HT-29 (cell line): Measurements from ENCODE around the gene DNAH17. TPM values are rescaled to one million over a fixed set of nuclear protein-coding genes. Genes with fewer than 3 reads are reported as not detected.

Experiments used
- DNase-seq: peaks from one replicate; pipeline ENCODE4 v3.0.0-alpha.2; 2015; ENCODE audit warnings: low spot score
- total RNA-seq: library from RNA; depleted of rRNA; stranded (reverse); fragments of >200 nt; shearing (Covaris generic); gene quantifications from 2 replicates; pipeline ENCODE4 v1.2.3, GENCODE V29; 2014

Gene DNAH17
- total RNA-seq, 1 experiment from 2014 or later = not detected

- no peak for DNase-seq
These were observed 80.9 kb downstream of the DNAH17 start for GRCh38 chr17:78496311-78496710.

- no peak for DNase-seq
These were observed 81.6 kb downstream of the DNAH17 start for GRCh38 chr17:78495634-78496033.

GRCh38 chr17:78494696-78495330, 82.4 kb downstream of the DNAH17 start:
- DNase-seq = no peak

GRCh38 chr17:78493853-78494695, 83.1 kb downstream of the DNAH17 start:
- no peak for DNase-seq

- no peak for DNase-seq
These were observed 83.7 kb downstream of the DNAH17 start for GRCh38 chr17:78493450-78493849.

- no peak for DNase-seq
These were observed 84.9 kb downstream of the DNAH17 start for GRCh38 chr17:78492116-78492799.

- DNase-seq = no peak
These were observed 85.7 kb downstream of the DNAH17 start for GRCh38 chr17:78491236-78492115.

- no peak for DNase-seq
These were observed 86.5 kb downstream of the DNAH17 start for GRCh38 chr17:78490673-78491072.

- DNase-seq = no peak
These were observed 87.0 kb downstream of the DNAH17 start for GRCh38 chr17:78490156-78490555.

GRCh38 chr17:78488867-78489634, 88.1 kb downstream of the DNAH17 start:
- DNase-seq = no peak

GRCh38 chr17:78488156-78488555, 89.0 kb downstream of the DNAH17 start:
- DNase-seq = no peak

GRCh38 chr17:78486946-78487680, 90.1 kb downstream of the DNAH17 start:
- DNase-seq = no peak

GRCh38 chr17:78486228-78486802, 90.9 kb downstream of the DNAH17 start:
- DNase-seq = no peak

- no peak for DNase-seq
These were observed 91.7 kb downstream of the DNAH17 start for GRCh38 chr17:78485290-78486168.

GRCh38 chr17:78484271-78485246, 92.6 kb downstream of the DNAH17 start:
- DNase-seq = peak; percentile 19

- no peak for DNase-seq
These were observed 97.8 kb downstream of the DNAH17 start for GRCh38 chr17:78479369-78479768.

- DNase-seq = no peak
These were observed 98.4 kb downstream of the DNAH17 start for GRCh38 chr17:78478757-78479297.
